Lower lobe of right lung (tissue), 2 donors: ENCODE data around the gene PCBP2. TPM values are rescaled to one million over a fixed set of nuclear protein-coding genes. Genes with fewer than 3 reads are reported as not detected.
"Not testable (repeated sequence)": the region's sequence is repeated elsewhere in the genome, so short reads cannot be mapped to it uniquely, and the experiment has no call there.

Source experiments
- ATAC-seq, 2 donors: fragments of 200-7000 bp; cut with Tn5 transposase; one replicate each; pipeline ENCODE4 v1.9.1; 2020 to 2022; ENCODE audit warnings: mild to moderate bottlenecking in 2 of 2, moderate library complexity in 2 of 2
- DNase-seq: peaks from one replicate; pipeline ENCODE4 v3.0.0-alpha.2; 2020
- H3K27ac ChIP-seq: fragments of 200-600 bp; one replicate; pipeline ENCODE4 v1.8.0; 2022
- H3K27me3 ChIP-seq: fragments of 200-600 bp; one replicate; pipeline ENCODE4 v1.8.0; 2022; ENCODE audit warnings: low read depth
- H3K36me3 ChIP-seq: fragments of 200-600 bp; one replicate; pipeline ENCODE4 v1.8.0; 2022; ENCODE audit warnings: mild to moderate bottlenecking
- H3K4me1 ChIP-seq: fragments of 200-600 bp; one replicate; pipeline ENCODE4 v1.8.0; 2022
- H3K4me3 ChIP-seq: fragments of 200-600 bp; one replicate; pipeline ENCODE4 v1.8.0; 2022; ENCODE audit warnings: mild to moderate bottlenecking
- H3K9me3 ChIP-seq: fragments of 200-600 bp; one replicate; pipeline ENCODE4 v1.8.0; 2022
- CTCF ChIP-seq: fragments of 200-600 bp; IDR thresholded peaks from one replicate; pipeline ENCODE4 v1.8.0; 2022; ENCODE audit warnings: antibody characterized with exemption, mild to moderate bottlenecking
- intact Hi-C: fragments of 100-400 bp; cut with DNase I; formaldehyde crosslinking; loops from one replicate; pipeline ENCODE4 v1.11.0; 2022
- total RNA-seq: library from RNA; stranded (reverse); fragmentation: NEBNext Ultra II Directional; extraction: Animal tissue kit (Norgen Biotek cat#: 25700); gene quantifications from one replicate; pipeline ENCODE4 v1.2.1, GENCODE V29; 2021
- donor health status: DM: no; HTN: yes; CAD: no; lungs with severe emphysema.

PCBP2 gene
- total RNA-seq, 1 donor from 2014 or later: 767 TPM

GRCh38 chr12:53480491-53481442, 28.9 kb downstream of the PCBP2 start:
- no peaks in the 10 kb centered on the region for H3K27me3 ChIP-seq
- H3K36me3 ChIP-seq: peaks cover 98% of the 10 kb centered on the region
- TF ChIP-seq CTCF: no peak
- intact Hi-C loops: no loop called here
- ATAC-seq: no peak
- no peak overlapping the region for H3K27ac ChIP-seq
- no peaks in the 10 kb centered on the region for H3K9me3 ChIP-seq
- H3K4me1 ChIP-seq: peaks cover 11% of the 10 kb centered on the region
- no peak for DNase-seq
- no peak overlapping the region for H3K4me3 ChIP-seq

DNA sequence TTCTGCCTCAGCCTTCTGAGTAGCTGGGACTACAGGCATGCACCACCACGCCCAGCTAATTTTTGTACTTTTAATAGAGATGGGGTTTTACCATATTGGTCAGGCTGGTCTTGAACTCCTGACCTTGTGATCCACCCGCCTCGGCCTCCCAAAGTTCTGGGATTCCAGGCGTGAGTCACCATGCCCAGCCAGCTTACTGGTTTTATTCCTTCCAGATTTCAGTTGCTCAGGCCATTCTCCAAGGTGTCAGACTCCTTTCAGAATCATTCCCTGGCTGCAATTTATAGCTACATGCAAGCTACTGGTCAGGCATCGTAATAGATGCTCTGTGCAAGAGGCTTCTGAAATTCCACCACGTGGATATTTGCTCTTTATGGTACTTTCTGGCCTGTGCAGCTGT, 29.6 kb downstream of the PCBP2 start:
- intact Hi-C loops, H3K27me3 ChIP-seq, H3K4me3 ChIP-seq, H3K9me3 ChIP-seq, ATAC-seq, H3K27ac ChIP-seq, DNase-seq: not testable (repeated sequence)
- Histone ChIP-seq H3K36me3 (peaks cover 98% of the 10 kb centered on the region), H3K4me1 (peaks cover 13% of the 10 kb centered on the region)

DNA sequence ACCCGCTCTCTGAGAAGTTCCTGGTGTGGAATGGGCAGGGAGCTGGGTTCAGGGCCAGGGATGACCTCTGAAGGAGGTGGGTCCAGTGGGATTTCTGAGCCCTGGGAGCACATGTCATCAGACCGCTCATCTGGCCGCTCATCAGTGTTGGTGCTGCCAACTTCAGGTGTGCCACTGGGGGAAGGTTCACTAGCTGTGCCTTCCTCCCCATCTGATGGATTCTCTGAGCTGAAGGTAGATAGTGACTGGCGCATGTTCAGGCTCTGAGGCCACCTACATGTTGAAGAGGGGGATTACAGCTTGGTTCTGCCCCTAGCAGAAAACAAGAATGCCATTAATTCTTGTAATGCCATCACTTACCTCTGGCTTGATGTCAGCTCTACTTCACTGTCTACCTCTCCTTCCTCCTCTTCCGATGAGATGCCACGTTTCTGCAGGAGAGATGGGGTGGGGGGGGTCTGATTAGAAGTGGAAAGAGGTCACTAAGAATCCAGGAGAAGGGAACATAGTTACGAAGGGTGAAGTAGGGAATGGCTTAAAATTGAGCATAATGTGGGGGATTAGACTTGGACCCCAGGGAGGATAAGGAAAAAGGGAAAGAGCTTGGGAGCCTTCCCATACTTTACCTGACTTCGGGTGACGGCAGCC, 30.2 kb downstream of the PCBP2 start:
- H3K27ac ChIP-seq: no peak overlapping the region
- H3K9me3 ChIP-seq: no peaks in the 10 kb centered on the region
- ATAC-seq (no peak), DNase-seq (no peak)
- intact Hi-C loops: no loop called here
- no peak overlapping the region for H3K4me3 ChIP-seq
- H3K4me1 ChIP-seq: peaks cover 14% of the 10 kb centered on the region
- H3K36me3 ChIP-seq: peaks cover 98% of the 10 kb centered on the region
- no peaks in the 10 kb centered on the region for H3K27me3 ChIP-seq
- no peak for TF ChIP-seq CTCF

- no peaks in the 10 kb centered on the region for H3K9me3 ChIP-seq
- TF ChIP-seq CTCF: no peak
- peaks cover 93% of the 10 kb centered on the region for H3K36me3 ChIP-seq
- H3K27me3 ChIP-seq: no peaks in the 10 kb centered on the region
- peak; percentile 8 to 13 for ATAC-seq
- intact Hi-C loops: no loop called here
- H3K4me3 ChIP-seq: no peak overlapping the region
- peaks cover 20% of the 10 kb centered on the region for H3K4me1 ChIP-seq
- no peak for DNase-seq
- H3K27ac ChIP-seq: no peak overlapping the region
Observed at GRCh38 chr12:53482626-53483168, 30.8 kb downstream of the PCBP2 start.

GRCh38 chr12:53483225-53483978, 31.5 kb downstream of the PCBP2 start:
- DNase-seq: no peak
- no peak overlapping the region for H3K4me3 ChIP-seq
- peaks cover 86% of the 10 kb centered on the region for H3K36me3 ChIP-seq
- H3K4me1 ChIP-seq: peaks cover 27% of the 10 kb centered on the region
- H3K9me3 ChIP-seq: no peaks in the 10 kb centered on the region
- H3K27me3 ChIP-seq: no peaks in the 10 kb centered on the region
- intact Hi-C loops: no loop called here
- TF ChIP-seq CTCF: no peak
- no peak for ATAC-seq
- H3K27ac ChIP-seq: no peak overlapping the region
